GM12878 (cell line): Measurements from ENCODE around the gene MAP3K6. TPM values are rescaled to one million over a fixed set of nuclear protein-coding genes. Genes with fewer than 3 reads are reported as not detected.

ENCODE experiments used
- ATAC-seq: fragments of 200-7000 bp; cut with Tn5 transposase; 3 replicates; pipeline ENCODE4 v1.9.1; 2020; ENCODE audit warnings: mild to moderate bottlenecking, moderate library complexity
- BruUV-seq: library from RNA; stranded (reverse); fragments of 400-500 nt; replicated peaks from 2 replicates; lab custom pipeline; 2021; lab: Mats Ljungman, UMichigan
- CTCF ChIA-PET: fragments of 300-600 bp; sonication (Branson Sonifier 250); formaldehyde crosslinking; extraction: SDS; loops from one replicate; lab custom pipeline; 2021; ENCODE audit warnings: inconsistent platforms; lab: Yijun Ruan, JAX
- POLR2A ChIA-PET: fragments of 350-600 bp; formaldehyde crosslinking; extraction: SDS; loops from one replicate; lab custom pipeline; 2021; ENCODE audit warnings: inconsistent platforms; lab: Charles Lee
- RAD21 ChIA-PET: fragments of 300-600 bp; sonication (Branson Sonifier 250); formaldehyde crosslinking; loops from one replicate; lab custom pipeline; 2023; ENCODE audit warnings: antibody characterized with exemption; ENCODE audit not compliant: unreplicated experiment; lab: Charles Lee
- SMC1A ChIA-PET: fragments of 300-600 bp; sonication (Branson Sonifier 250); formaldehyde crosslinking; loops from one replicate; lab custom pipeline; 2023; ENCODE audit not compliant: unreplicated experiment, uncharacterized antibody; lab: Charles Lee
- DNase-seq: peaks from one replicate; pipeline ENCODE4 v3.0.0-alpha.2; 2011; ENCODE audit warnings: low read depth, low spot score
- FAIRE-seq: peaks from 3 replicates; lab custom pipeline; 2011; peaks lifted over from hg19 to GRCh38; lab: Jason Lieb, UNC
- H2AFZ ChIP-seq: 2 replicates; pipeline ENCODE4 v1.6.0; 2011; ENCODE audit warnings: low read depth, low read length, control low read depth; ENCODE audit not compliant: control insufficient read depth
- H3K27ac ChIP-seq: 2 replicates; pipeline ENCODE4 v1.5.1; 2011; ENCODE audit warnings: control low read depth; ENCODE audit not compliant: control insufficient read depth, insufficient read depth
- H3K27me3 ChIP-seq, 2 experiments: replicated peaks in 1 of 2; 2 replicates each; pipeline versions ENCODE4 v1.6.0 to v1.6.1; 2011; ENCODE audit warnings: low read length in 1 of 2; ENCODE audit not compliant: control insufficient read depth in 2 of 2, insufficient read depth in 2 of 2
- H3K36me3 ChIP-seq, 2 experiments: 2 replicates each; pipeline ENCODE4 v1.5.1; 2011; ENCODE audit warnings: low read length in 1 of 2; ENCODE audit not compliant: control insufficient read depth in 2 of 2, insufficient read depth in 2 of 2
- H3K4me1 ChIP-seq: 2 replicates; pipeline ENCODE4 v1.6.1; 2011; ENCODE audit warnings: mild to moderate bottlenecking, low read length, moderate library complexity, mixed read lengths; ENCODE audit not compliant: control insufficient read depth, insufficient read depth
- H3K4me2 ChIP-seq: 2 replicates; pipeline ENCODE4 v1.6.0; 2011; ENCODE audit warnings: control low read depth; ENCODE audit not compliant: control insufficient read depth, insufficient read depth
- H3K4me3 ChIP-seq: fragments of 200-600 bp; sonication (generic); 2 replicates; pipeline ENCODE4 v1.5.1; 2016
- H3K79me2 ChIP-seq: 2 replicates; pipeline ENCODE4 v1.6.0; 2011; ENCODE audit warnings: low read length; ENCODE audit not compliant: control insufficient read depth, insufficient read depth
- H3K9ac ChIP-seq: 2 replicates; pipeline ENCODE4 v1.8.0; 2011; ENCODE audit warnings: low read length, control low read depth, mixed read lengths; ENCODE audit not compliant: control insufficient read depth, insufficient read depth
- H3K9me3 ChIP-seq: replicated peaks from 3 replicates; pipeline ENCODE4 v1.5.1; 2011; ENCODE audit warnings: mild to moderate bottlenecking, low read length; ENCODE audit not compliant: control insufficient read depth, insufficient read depth
- H4K20me1 ChIP-seq: 2 replicates; pipeline ENCODE4 v1.6.0; 2011; ENCODE audit not compliant: control insufficient read depth, insufficient read depth
- ATF7 ChIP-seq: fragments of 450-650 bp; IDR thresholded peaks from 2 replicates; pipeline ENCODE4 v1.6.1; 2016; ENCODE audit warnings: low read depth, mild to moderate bottlenecking
- CBX3 ChIP-seq: fragments of 200-600 bp; sonication (generic); IDR thresholded peaks from 2 replicates; pipeline ENCODE4 v1.6.1; 2016; ENCODE audit warnings: low read depth, borderline replicate concordance
- NR2F1 ChIP-seq: fragments of 450-650 bp; conservative IDR thresholded peaks from 2 replicates; pipeline ENCODE4 v1.6.1; 2017; ENCODE audit warnings: mild to moderate bottlenecking
- RAD51 ChIP-seq: fragments of 450-650 bp; IDR thresholded peaks from 2 replicates; pipeline ENCODE4 v1.6.1; 2016; ENCODE audit warnings: moderate library complexity, mild to moderate bottlenecking, inconsistent platforms
- RBBP5 ChIP-seq: fragments of 200-600 bp; sonication (generic); conservative IDR thresholded peaks from 2 replicates; pipeline ENCODE4 v1.6.1; 2016
- WGBS: methylation state at CpG from one replicate; pipeline ENCODE4 v1.1.6; 2016; ENCODE audit warnings: low lambda C conversion rate; ENCODE audit not compliant: insufficient replicate concordance, insufficient coverage; ENCODE audit errors: missing lambda C conversion rate; 5-methylcytosine and 5-hydroxymethylcytosine counted together
- in situ Hi-C: fragments of 300-500 bp; cut with MboI; formaldehyde crosslinking; loops from 9 replicates; pipeline ENCODE4 v1.14.3; 2018; ENCODE audit warnings: mixed read lengths
- intact Hi-C: fragments of 100-400 bp; cut with micrococcal nuclease; formaldehyde crosslinking; loops from one replicate; pipeline ENCODE4 v1.14.2; 2022; ENCODE audit not compliant: unreplicated experiment
- polyA plus RNA-seq, 11 experiments: library from polyadenylated mRNA; depleted of rRNA in 4 of 11; unstranded in 6 of 11; stranded (reverse) in 5 of 11; fragments of >200 nt; fragmentation: Nextera tagmentation in 4 of 11; fragmentation: Illumina TruSeq in 1 of 11; extraction: Ambion mirVana in 4 of 11; extraction: Trizol in 1 of 11; gene quantifications; 1 replicate in 1 of 11; 2 replicates in 10 of 11; pipeline versions ENCODE4 v1.2.1 to v1.2.3, GENCODE V29; 2011 to 2016; ENCODE audit warnings: inconsistent platforms in 2 of 11, missing spikeins in 2 of 11, low read depth in 1 of 11
- total RNA-seq, 4 experiments: library from RNA; depleted of rRNA in 3 of 4; stranded (reverse); fragments of >200 nt in 3 of 4; fragmentation: Illumina TruSeq in 1 of 4; extraction: Trizol in 1 of 4; gene quantifications; 2 replicates each; pipeline versions ENCODE4 v1.2.1 to v1.2.3, GENCODE V29; 2013 to 2021
- TF ChIP-seq, protein P1 (sequence below): fragments of 450-650 bp; IDR thresholded peaks from 2 replicates; pipeline ENCODE4 v1.6.1; 2018; ENCODE audit warnings: borderline replicate concordance, mild to moderate bottlenecking; ENCODE audit not compliant: partially characterized antibody

MAP3K6 gene
- total and polyA plus RNA-seq, 10 of the 15 experiments (the other 5 are each of a cell fraction or from before 2014, with no cell fraction given) = 0.15 to 3.4 (median 1.2) TPM; not detected in 1

DNA sequence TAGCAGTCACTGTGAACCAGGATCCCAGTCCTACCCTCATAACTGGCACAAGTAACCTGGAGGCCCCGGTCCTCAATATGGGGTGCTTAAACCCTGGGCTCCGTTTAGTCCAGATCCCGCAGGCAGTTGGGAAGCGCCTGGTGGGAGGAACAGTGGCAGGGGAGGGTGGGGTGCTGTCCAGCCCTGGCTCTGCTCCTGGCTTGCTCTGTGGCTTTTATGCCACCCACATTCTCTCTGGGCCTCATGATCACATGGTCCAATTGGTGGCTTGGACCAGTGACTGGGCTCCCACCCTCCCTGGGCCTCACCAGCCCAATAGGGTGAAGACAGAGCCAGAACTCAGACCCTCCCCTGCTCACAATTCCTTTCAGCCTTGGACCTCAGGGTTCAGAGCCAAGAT, 13.5 kb upstream of the MAP3K6 start:
- RAD21 ChIA-PET = no interaction called here
- WGBS = 37% methylated on average over 4 of the region's 4 CpGs
- Histone ChIP-seq H3K9ac (no peak overlapping the region), H3K4me3 (no peak overlapping the region), H3K9me3 (no peaks in the 10 kb centered on the region), H3K4me1 (no peaks in the 10 kb centered on the region; the same call in 1 of the 2 replicates), H4K20me1 (no peaks in the 10 kb centered on the region), H3K27me3 (peaks cover 0 to 2% of the 10 kb centered on the region in 2 experiments; a peak in 2 of 4 replicates), H3K36me3 (no peaks in the 10 kb centered on the region), H3K27ac (no peak overlapping the region), H3K4me2 (no peak overlapping the region), H3K79me2 (no peaks in the 10 kb centered on the region), H2AFZ (no peak overlapping the region)
- in situ Hi-C loops (no loop called here), intact Hi-C loops (no loop called here)
- FAIRE-seq (no peak), DNase-seq (no peak), ATAC-seq (no peak; the same call in 2 of the 3 replicates)
- BruUV-seq = no TSS peak
- no peak for TF ChIP-seq NR2F1
- TF ChIP-seq ATF7 = no peak
- TF ChIP-seq RAD51 = no peak
- no peak for TF ChIP-seq RBBP5
- CTCF ChIA-PET = interaction anchor here (1.2 to 1.9 kb wide), 2 partner anchors 10 to 11 kb away, joined by 3 to 5 read pairs; no protein-coding TSS in a partner anchor
- SMC1A ChIA-PET = no interaction called here
- POLR2A ChIA-PET = no interaction called here

DNA sequence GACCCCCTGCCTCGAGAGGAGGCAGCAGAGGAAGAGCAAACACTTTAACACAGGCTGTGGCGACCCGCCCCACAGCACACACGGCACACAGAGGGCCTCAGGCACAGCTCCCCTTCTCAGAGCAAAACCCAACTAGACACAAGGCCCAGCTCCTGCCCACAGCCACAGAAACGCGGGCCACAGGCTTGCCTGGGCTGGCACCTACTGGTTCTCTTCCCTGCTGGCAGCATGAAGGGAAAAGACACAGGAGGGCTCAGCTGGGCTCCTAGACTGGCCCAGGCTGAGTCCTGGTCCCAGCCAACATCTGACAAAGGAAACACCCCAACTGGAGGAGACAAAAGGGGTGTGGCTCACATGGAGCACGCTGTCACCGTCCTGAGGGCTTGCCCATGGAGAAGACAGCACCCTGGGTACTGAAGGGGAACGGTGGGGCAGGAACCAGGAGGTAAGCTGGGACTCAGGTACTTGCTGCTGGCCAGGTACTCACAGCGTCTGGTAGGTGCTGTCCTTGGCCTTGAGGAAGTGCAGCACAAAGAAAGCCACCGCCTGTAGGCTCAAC, 12.9 kb upstream of the MAP3K6 start:
- TF ChIP-seq CBX3 = no peak
- TF ChIP-seq, protein P1, sequence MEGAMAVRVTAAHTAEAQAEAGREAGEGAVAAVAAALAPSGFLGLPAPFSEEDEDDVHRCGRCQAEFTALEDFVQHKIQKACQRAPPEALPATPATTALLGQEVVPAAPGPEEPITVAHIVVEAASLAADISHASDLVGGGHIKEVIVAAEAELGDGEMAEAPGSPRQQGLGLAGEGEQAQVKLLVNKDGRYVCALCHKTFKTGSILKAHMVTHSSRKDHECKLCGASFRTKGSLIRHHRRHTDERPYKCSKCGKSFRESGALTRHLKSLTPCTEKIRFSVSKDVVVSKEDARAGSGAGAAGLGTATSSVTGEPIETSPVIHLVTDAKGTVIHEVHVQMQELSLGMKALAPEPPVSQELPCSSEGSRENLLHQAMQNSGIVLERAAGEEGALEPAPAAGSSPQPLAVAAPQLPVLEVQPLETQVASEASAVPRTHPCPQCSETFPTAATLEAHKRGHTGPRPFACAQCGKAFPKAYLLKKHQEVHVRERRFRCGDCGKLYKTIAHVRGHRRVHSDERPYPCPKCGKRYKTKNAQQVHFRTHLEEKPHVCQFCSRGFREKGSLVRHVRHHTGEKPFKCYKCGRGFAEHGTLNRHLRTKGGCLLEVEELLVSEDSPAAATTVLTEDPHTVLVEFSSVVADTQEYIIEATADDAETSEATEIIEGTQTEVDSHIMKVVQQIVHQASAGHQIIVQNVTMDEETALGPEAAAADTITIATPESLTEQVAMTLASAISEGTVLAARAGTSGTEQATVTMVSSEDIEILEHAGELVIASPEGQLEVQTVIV = no peak
- intact Hi-C loops (no loop called here), in situ Hi-C loops (no loop called here)
- FAIRE-seq (no peak), ATAC-seq (no peak), DNase-seq (no peak)
- no TSS peak for BruUV-seq
- Histone ChIP-seq H3K4me3 (no peak overlapping the region), H3K27me3 (peaks cover 0 to 2% of the 10 kb centered on the region in 2 experiments; a peak in 2 of 4 replicates), H3K4me1 (no peaks in the 10 kb centered on the region; the same call in 1 of the 2 replicates), H3K9me3 (no peaks in the 10 kb centered on the region), H2AFZ (no peak overlapping the region), H3K27ac (no peak overlapping the region), H3K36me3 (no peaks in the 10 kb centered on the region), H3K9ac (no peak overlapping the region), H3K4me2 (no peak overlapping the region), H4K20me1 (no peaks in the 10 kb centered on the region), H3K79me2 (no peaks in the 10 kb centered on the region)
- ChIA-PET CTCF (interaction anchor here (0.6 to 1.9 kb wide), 5 partner anchors 11 to 18 kb away, joined by 3 to 5 read pairs (median 3); partner anchors contain the start of gene MAP3K6), SMC1A (no interaction called here), RAD21 (no interaction called here), POLR2A (interaction anchor here (0.6 kb wide), 1 partner anchor 61 kb away, joined by 14 read pairs; no protein-coding TSS in a partner anchor)
- WGBS = 35% methylated on average over 11 of the region's 11 CpGs
